Measurements from ENCODE around the gene DNAJC25.
"Not testable (repeated sequence)": the region's sequence is repeated elsewhere in the genome, so short reads cannot be mapped to it uniquely, and the experiment has no call there.

DNAJC25 gene

GRCh38 chr9:111628411-111628810 lies 2.7 kb upstream of the DNAJC25 start:
- no peak for DNase-seq

- no peak for DNase-seq
Measured at GRCh38 chr9:111630182-111630963, 761 bp upstream of the DNAJC25 start.

GRCh38 chr9:111630964-111631213 lies 245 bp upstream of the DNAJC25 start:
- DNase-seq = no peak

GRCh38 chr9:111632060-111632459 lies 926 bp downstream of the DNAJC25 start:
- no peak for DNase-seq

- no peak for DNase-seq
Measured at GRCh38 chr9:111632695-111633388, 1.7 kb downstream of the DNAJC25 start.

GRCh38 chr9:111633389-111633736 lies 2.2 kb downstream of the DNAJC25 start:
- DNase-seq = no peak

GRCh38 chr9:111634860-111635259 lies 3.7 kb downstream of the DNAJC25 start:
- no peak for DNase-seq

- DNase-seq = no peak
Measured at GRCh38 chr9:111637421-111637950, 6.4 kb downstream of the DNAJC25 start.

- DNase-seq = no peak
Measured at GRCh38 chr9:111644195-111644772, 13.2 kb downstream of the DNAJC25 start.

GRCh38 chr9:111645806-111646205 lies 14.7 kb downstream of the DNAJC25 start:
- DNase-seq = no peak

- DNase-seq = no peak
Measured at GRCh38 chr9:111646417-111646816, 15.3 kb downstream of the DNAJC25 start.

- no peak for DNase-seq
Measured at GRCh38 chr9:111648066-111648465, 16.9 kb downstream of the DNAJC25 start.

- no peak for DNase-seq
Measured at GRCh38 chr9:111649016-111649415, 17.9 kb downstream of the DNAJC25 start.

- no peak for DNase-seq
Measured at GRCh38 chr9:111657051-111657450, 25.9 kb downstream of the DNAJC25 start.

GRCh38 chr9:111658943-111659342 lies 27.8 kb downstream of the DNAJC25 start:
- DNase-seq = no peak

GRCh38 chr9:111659691-111660090 lies 28.6 kb downstream of the DNAJC25 start:
- DNase-seq = no peak

GRCh38 chr9:111661150-111661801 lies 30.1 kb downstream of the DNAJC25 start, which contains the start of gene GNG10:
Gene GNG10, plus strand, starts transcription at chr9:111661605. Its CDS starts 30 bp downstream, at chr9:111661635.
- DNase-seq = no peak

GRCh38 chr9:111661802-111662521 lies 30.8 kb downstream of the DNAJC25 start:
- no peak for DNase-seq

- no peak for DNase-seq
Measured at GRCh38 chr9:111662576-111663300, 31.6 kb downstream of the DNAJC25 start.

GRCh38 chr9:111663301-111663823 lies 32.2 kb downstream of the DNAJC25 start:
- no peak for DNase-seq

- DNase-seq = no peak
Measured at GRCh38 chr9:111668026-111668573, 37.0 kb downstream of the DNAJC25 start.

- not testable (repeated sequence) for DNase-seq
Measured at GRCh38 chr9:111668601-111669000, 37.5 kb downstream of the DNAJC25 start.

All from SHP77 treated with DMSO at 0.1 percent for 48 hours (cell line).